Activated CD8-positive, alpha-beta T cell treated with anti-CD3 and anti-CD28 coated beads, Interleukin-2, amount 10 ng/mL, durations not matched to agents 7 days and 5 days (primary cell): ENCODE results near the gene TKFC. TPM values are rescaled to one million over a fixed set of nuclear protein-coding genes. Genes with fewer than 3 reads are reported as not detected.

Experiments used
- ATAC-seq: fragments of 150-1000 bp; cut with Tn5 transposase; one replicate; pipeline ENCODE4 v1.10.0; 2021; ENCODE audit warnings: moderate library complexity
- CTCF ChIA-PET: fragments of 350-600 bp; sonication (Branson Sonifier 250); formaldehyde crosslinking; loops from one replicate; lab custom pipeline; 2021; ENCODE audit warnings: antibody characterized with exemption; lab: Charles Lee
- POLR2A ChIA-PET: fragments of 350-600 bp; sonication (Branson Sonifier 250); formaldehyde crosslinking; loops from one replicate; lab custom pipeline; 2021; ENCODE audit warnings: antibody characterized with exemption; lab: Charles Lee
- DNase-seq: peaks from one replicate; pipeline ENCODE4 v3.0.0-alpha.2; 2020
- H3K27ac Mint-ChIP-seq: one replicate; pipeline ENCODE4 v1.8.0; 2021; ENCODE audit warnings: mild to moderate bottlenecking, mixed read lengths
- H3K27me3 Mint-ChIP-seq: one replicate; pipeline ENCODE4 v1.8.0; 2021; ENCODE audit warnings: low read depth, mixed read lengths
- H3K36me3 Mint-ChIP-seq: one replicate; pipeline ENCODE4 v1.8.0; 2021; ENCODE audit warnings: low read depth, mixed read lengths
- H3K4me1 Mint-ChIP-seq: one replicate; pipeline ENCODE4 v1.8.0; 2021; ENCODE audit warnings: low read depth, mixed read lengths
- H3K4me3 Mint-ChIP-seq: one replicate; pipeline ENCODE4 v1.8.0; 2021; ENCODE audit warnings: mild to moderate bottlenecking, mixed read lengths
- H3K9me3 Mint-ChIP-seq: one replicate; pipeline ENCODE4 v1.8.0; 2022; ENCODE audit warnings: mixed read lengths; ENCODE audit not compliant: insufficient read depth
- total RNA-seq, 2 experiments: library from RNA; stranded (reverse); gene quantifications; one replicate each; pipeline ENCODE4 v1.2.3, GENCODE V29; 2021

Gene TKFC
- total RNA-seq, 2 experiments from 2014 or later: 24.1 to 26.4 TPM

GRCh38 chr11:61297746-61298145, 35.3 kb upstream of the TKFC start:
- peak overlapping the region; percentile 5 for H3K27ac Mint-ChIP-seq
- no peak overlapping the region for H3K4me3 Mint-ChIP-seq
- CTCF ChIA-PET: interaction anchor here (1.8 to 3.7 kb wide), 3 partner anchors 39 to 88 kb away, joined by 10 to 15 read pairs (median 11); no protein-coding TSS in a partner anchor
- peaks cover 53% of the 10 kb centered on the region for H3K4me1 Mint-ChIP-seq
- DNase-seq (no peak), ATAC-seq (no peak)
- POLR2A ChIA-PET: no interaction called here
- no peaks in the 10 kb centered on the region for H3K9me3 Mint-ChIP-seq
- H3K27me3 Mint-ChIP-seq: no peaks in the 10 kb centered on the region
- peaks cover 46% of the 10 kb centered on the region for H3K36me3 Mint-ChIP-seq

DNA sequence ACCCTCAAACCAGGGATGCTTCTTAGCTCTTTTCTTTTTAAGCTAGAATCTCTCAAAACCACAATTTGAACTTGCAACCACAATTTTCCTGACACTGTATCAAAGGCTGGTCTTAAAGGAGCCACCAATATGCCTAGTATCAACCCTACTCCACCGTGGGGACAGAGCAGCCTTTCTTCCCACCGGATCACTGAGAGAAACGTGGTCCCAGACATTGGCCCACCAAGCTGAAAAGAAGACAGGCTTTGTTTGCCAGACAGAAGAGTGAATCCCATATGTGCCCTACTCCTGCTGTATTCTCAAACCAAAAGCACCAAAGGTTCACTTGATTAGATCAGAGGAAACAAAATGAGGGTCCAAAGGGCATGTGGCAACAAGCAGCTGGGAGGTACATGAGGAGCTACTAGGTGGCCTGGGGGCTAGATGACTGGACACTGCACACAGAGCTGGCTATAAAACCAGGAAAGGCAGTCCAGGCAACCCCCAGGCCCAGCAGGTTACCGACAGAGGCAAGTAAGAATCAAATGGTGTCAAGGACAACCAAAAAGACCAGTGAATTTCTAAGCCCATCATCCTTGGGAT, 34.3 kb upstream of the TKFC start:
- Mint-ChIP-seq H3K27me3 (no peaks in the 10 kb centered on the region), H3K9me3 (no peaks in the 10 kb centered on the region), H3K36me3 (peaks cover 51% of the 10 kb centered on the region), H3K27ac (peak overlapping the region; percentile 24), H3K4me3 (no peak overlapping the region), H3K4me1 (peaks cover 47% of the 10 kb centered on the region)
- ChIA-PET CTCF (interaction anchor here (1.8 to 3.7 kb wide), 3 partner anchors 38 to 87 kb away, joined by 10 to 15 read pairs (median 11); no protein-coding TSS in a partner anchor), POLR2A (interaction anchor here (0.6 to 1.1 kb wide), 4 partner anchors 9 to 185 kb away, joined by 3 read pairs; partner anchors contain the start of gene TMEM216)
- ATAC-seq: no peak
- DNase-seq: no peak

DNA sequence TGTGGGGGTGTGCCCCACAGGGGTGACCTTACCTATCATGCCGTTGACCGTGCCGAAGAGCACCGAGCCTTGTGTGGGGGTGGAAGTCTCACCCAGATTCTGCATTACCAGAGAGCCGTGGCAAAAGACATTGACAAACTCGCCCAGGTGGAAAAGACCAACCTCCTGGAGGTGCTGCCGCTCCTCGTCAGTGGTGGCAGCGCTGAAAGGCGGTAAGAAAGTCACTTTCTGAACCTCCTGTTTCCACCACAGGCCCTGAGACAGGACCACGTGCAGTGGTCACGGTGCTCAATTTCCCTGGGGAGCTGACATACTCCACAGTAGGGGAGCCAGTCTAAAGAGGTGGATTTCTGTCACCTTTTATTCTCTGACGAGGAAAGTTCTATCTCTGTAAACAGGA, 30.5 kb upstream of the TKFC start:
- ATAC-seq (no peak), DNase-seq (no peak)
- no peak overlapping the region for H3K27ac Mint-ChIP-seq
- H3K36me3 Mint-ChIP-seq: peaks cover 56% of the 10 kb centered on the region
- ChIA-PET CTCF (no interaction called here), POLR2A (no interaction called here)
- H3K9me3 Mint-ChIP-seq: no peaks in the 10 kb centered on the region
- H3K4me1 Mint-ChIP-seq: peaks cover 29% of the 10 kb centered on the region
- H3K27me3 Mint-ChIP-seq: no peaks in the 10 kb centered on the region
- no peak overlapping the region for H3K4me3 Mint-ChIP-seq

DNA sequence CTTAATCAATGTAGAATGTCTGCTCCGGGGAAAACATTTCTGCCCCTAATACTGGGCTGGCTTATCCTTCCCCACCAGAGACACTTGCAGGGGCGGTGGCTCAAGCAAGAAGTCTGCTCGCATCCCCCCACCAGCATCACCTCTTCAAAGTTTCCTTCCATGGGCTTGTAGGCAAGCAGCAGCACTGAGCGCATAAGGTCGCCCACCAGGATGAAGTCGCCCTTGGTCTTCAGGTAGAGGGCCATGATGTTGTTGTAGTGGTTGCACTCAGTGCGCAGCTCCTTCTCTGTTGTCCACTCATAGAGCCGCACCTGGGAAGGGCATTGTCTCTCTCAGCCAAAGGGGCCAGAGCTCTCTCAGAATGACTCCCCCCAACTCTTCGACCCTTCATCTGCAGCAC, 29.3 kb upstream of the TKFC start:
- Mint-ChIP-seq H3K27me3 (no peaks in the 10 kb centered on the region), H3K9me3 (no peaks in the 10 kb centered on the region), H3K36me3 (peaks cover 47% of the 10 kb centered on the region), H3K27ac (no peak overlapping the region), H3K4me3 (no peak overlapping the region), H3K4me1 (peaks cover 18% of the 10 kb centered on the region)
- DNase-seq (no peak), ATAC-seq (no peak)
- ChIA-PET POLR2A (no interaction called here), CTCF (no interaction called here)

DNA sequence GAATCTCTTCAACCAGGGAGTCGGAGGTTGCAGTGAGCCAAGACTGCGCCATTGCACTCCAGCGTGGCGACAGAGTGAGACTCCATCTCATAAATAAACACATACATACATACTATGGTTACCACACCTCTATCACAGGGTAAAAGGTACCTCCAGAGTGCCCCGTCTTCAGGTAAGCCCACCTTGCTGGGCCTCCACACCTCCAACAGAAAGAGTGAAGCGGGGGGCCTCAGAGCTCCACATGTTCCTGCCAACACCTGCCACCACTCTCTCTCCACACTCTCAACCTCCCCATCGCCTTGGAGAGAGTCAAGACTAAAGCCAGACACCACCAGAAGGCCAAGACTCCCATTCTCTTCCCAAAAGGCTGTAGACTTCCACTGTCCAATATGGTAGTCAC, 27.6 kb upstream of the TKFC start:
- no peak for ATAC-seq
- Mint-ChIP-seq H3K27me3 (no peaks in the 10 kb centered on the region), H3K9me3 (no peaks in the 10 kb centered on the region), H3K4me1 (peaks cover 6% of the 10 kb centered on the region), H3K36me3 (peaks cover 38% of the 10 kb centered on the region), H3K27ac (no peak overlapping the region), H3K4me3 (no peak overlapping the region)
- DNase-seq: no peak
- CTCF ChIA-PET: interaction anchor here (1.4 kb wide), 1 partner anchor 22 kb away, joined by 3 read pairs; no protein-coding TSS in a partner anchor
- POLR2A ChIA-PET: no interaction called here

DNA sequence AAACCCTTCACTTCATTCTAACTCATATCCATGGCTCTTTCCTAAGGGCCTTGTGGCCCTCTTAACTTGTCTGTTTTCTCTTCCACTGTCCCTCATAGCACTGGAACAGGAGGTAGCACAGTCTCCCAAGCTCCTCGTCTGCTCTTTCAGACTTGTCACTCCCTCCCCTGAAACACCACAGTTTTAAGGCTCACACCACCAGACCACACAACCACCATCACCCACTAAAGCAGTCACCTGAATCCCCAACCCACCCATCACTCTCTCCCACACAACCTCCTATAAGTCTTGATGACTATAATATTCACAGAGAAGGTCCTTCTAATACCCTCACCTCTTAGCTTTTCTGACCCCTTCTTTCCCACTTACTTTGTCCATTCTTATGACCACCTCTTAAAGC, 26.8 kb upstream of the TKFC start:
- H3K4me1 Mint-ChIP-seq: no peaks in the 10 kb centered on the region
- ATAC-seq: no peak
- POLR2A ChIA-PET: no interaction called here

GRCh38 chr11:61307354-61307753, 25.7 kb upstream of the TKFC start:
- ChIA-PET POLR2A (no interaction called here), CTCF (interaction anchor here (0.8 to 1.3 kb wide), 2 partner anchors 24 to 29 kb away, joined by 3 to 4 read pairs; no protein-coding TSS in a partner anchor)
- no peak overlapping the region for H3K4me3 Mint-ChIP-seq
- H3K27me3 Mint-ChIP-seq: no peaks in the 10 kb centered on the region
- peaks cover 33% of the 10 kb centered on the region for H3K36me3 Mint-ChIP-seq
- ATAC-seq (no peak), DNase-seq (no peak)
- H3K4me1 Mint-ChIP-seq: no peaks in the 10 kb centered on the region
- H3K27ac Mint-ChIP-seq: no peak overlapping the region
- no peaks in the 10 kb centered on the region for H3K9me3 Mint-ChIP-seq

More for the DNA sequence above, 26.8 kb upstream of the TKFC start:
- DNase-seq: no peak
- Mint-ChIP-seq H3K27me3 (no peaks in the 10 kb centered on the region), H3K9me3 (no peaks in the 10 kb centered on the region), H3K4me3 (no peak overlapping the region), H3K36me3 (peaks cover 35% of the 10 kb centered on the region), H3K27ac (no peak overlapping the region)
- CTCF ChIA-PET: interaction anchor here (1.4 kb wide), 1 partner anchor 21 kb away, joined by 3 read pairs; no protein-coding TSS in a partner anchor

DNA sequence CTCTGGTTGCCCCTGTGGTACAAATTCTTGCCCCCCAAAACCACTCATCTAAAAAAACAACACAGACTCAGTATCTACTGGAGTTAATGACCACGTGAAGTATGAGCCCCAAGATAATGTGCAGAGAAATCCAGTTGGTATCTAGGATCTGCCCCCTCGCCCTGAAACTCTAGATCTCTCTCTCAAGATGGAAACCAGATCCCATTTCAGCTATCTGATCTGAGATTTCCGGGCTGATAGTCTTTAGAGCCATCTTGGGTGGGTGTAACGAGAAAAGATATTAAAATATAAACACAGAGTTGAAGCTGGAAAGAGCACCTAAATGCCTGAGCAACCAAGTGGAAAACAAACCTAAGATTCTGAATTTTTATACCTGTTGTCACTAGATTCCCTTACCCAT, 23.9 kb upstream of the TKFC start:
- Mint-ChIP-seq H3K4me3 (no peak overlapping the region), H3K27me3 (no peaks in the 10 kb centered on the region), H3K36me3 (peaks cover 38% of the 10 kb centered on the region), H3K4me1 (no peaks in the 10 kb centered on the region), H3K27ac (no peak overlapping the region), H3K9me3 (no peaks in the 10 kb centered on the region)
- DNase-seq (no peak), ATAC-seq (no peak)
- ChIA-PET POLR2A (interaction anchor here (1.1 kb wide), 1 partner anchor 16 kb away, joined by 3 read pairs; no protein-coding TSS in a partner anchor), CTCF (no interaction called here)

GRCh38 chr11:61309739-61310138, 23.3 kb upstream of the TKFC start:
- ATAC-seq: no peak
- Mint-ChIP-seq H3K4me1 (no peaks in the 10 kb centered on the region), H3K27ac (no peak overlapping the region), H3K9me3 (no peaks in the 10 kb centered on the region), H3K27me3 (no peaks in the 10 kb centered on the region), H3K36me3 (peaks cover 36% of the 10 kb centered on the region), H3K4me3 (no peak overlapping the region)
- ChIA-PET POLR2A (interaction anchor here (1.1 kb wide), 1 partner anchor 15 kb away, joined by 3 read pairs; no protein-coding TSS in a partner anchor), CTCF (interaction anchor here (0.9 to 1.0 kb wide), 2 partner anchors 15 to 26 kb away, joined by 4 read pairs; partner anchors contain the start of gene VWCE)
- DNase-seq: no peak

DNA sequence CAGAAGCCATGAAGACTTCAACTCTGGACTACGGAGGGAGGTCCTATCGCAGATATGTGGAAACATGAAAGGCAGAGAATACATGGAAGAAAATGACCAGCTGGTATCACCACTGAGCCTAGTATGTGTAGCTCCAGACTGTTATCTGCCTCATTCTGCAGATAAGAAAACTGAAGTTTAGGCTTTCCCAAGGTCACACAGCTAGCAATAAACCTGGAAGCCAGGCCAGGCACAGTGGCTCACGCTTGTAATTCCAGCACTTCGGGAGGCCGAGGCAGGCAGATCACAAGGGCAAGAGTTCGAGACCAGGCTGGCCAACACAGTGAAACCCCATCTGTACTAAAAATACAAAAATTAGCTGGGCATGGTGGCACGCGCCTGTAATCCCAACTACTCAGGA, 22.3 kb upstream of the TKFC start:
- DNase-seq (no peak), ATAC-seq (no peak)
- peaks cover 34% of the 10 kb centered on the region for H3K36me3 Mint-ChIP-seq
- no peaks in the 10 kb centered on the region for H3K4me1 Mint-ChIP-seq
- no peak overlapping the region for H3K27ac Mint-ChIP-seq
- POLR2A ChIA-PET: no interaction called here
- no peaks in the 10 kb centered on the region for H3K27me3 Mint-ChIP-seq
- CTCF ChIA-PET: interaction anchor here (0.8 to 1.0 kb wide), 2 partner anchors 25 to 74 kb away, joined by 3 to 4 read pairs; no protein-coding TSS in a partner anchor
- H3K4me3 Mint-ChIP-seq: no peak overlapping the region
- no peaks in the 10 kb centered on the region for H3K9me3 Mint-ChIP-seq

DNA sequence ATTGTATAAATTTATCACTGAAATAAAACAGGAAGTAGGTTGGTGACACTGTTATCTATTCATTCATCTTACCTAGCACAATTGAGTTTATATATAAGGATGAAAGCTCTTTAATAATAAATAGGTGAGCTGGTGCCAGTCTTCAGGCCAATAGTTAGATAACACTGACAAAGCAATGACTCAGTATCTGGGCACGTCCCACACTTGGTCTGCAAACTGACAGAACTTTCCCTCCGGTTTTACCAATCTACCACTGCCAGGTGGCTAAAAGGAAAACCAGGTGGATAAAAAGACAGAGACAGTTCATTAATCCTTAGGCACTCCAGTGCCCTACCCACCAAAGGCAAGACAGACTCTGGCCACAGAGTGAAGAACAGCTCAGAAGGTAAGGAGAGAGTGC, 17.8 kb upstream of the TKFC start:
- ChIA-PET CTCF (no interaction called here), POLR2A (no interaction called here)
- ATAC-seq: no peak

More for the DNA sequence above, 17.8 kb upstream of the TKFC start:
- no peak overlapping the region for H3K27ac Mint-ChIP-seq
- H3K4me1 Mint-ChIP-seq: no peaks in the 10 kb centered on the region
- no peaks in the 10 kb centered on the region for H3K9me3 Mint-ChIP-seq
- no peaks in the 10 kb centered on the region for H3K27me3 Mint-ChIP-seq
- H3K4me3 Mint-ChIP-seq: no peak overlapping the region
- H3K36me3 Mint-ChIP-seq: peaks cover 49% of the 10 kb centered on the region
- no peak for DNase-seq
